Activated T-helper 9 cell treated with anti-CD3 and anti-CD28 coated beads, Interleukin-2, amount 50 U/mL, for 16 hours (primary cell): ENCODE measurements around the gene ACBD6.

Experiments used
- DNase-seq: peaks from one replicate; pipeline ENCODE4 v3.0.0-alpha.2; 2020; ENCODE audit warnings: low read depth

Gene ACBD6

DNA sequence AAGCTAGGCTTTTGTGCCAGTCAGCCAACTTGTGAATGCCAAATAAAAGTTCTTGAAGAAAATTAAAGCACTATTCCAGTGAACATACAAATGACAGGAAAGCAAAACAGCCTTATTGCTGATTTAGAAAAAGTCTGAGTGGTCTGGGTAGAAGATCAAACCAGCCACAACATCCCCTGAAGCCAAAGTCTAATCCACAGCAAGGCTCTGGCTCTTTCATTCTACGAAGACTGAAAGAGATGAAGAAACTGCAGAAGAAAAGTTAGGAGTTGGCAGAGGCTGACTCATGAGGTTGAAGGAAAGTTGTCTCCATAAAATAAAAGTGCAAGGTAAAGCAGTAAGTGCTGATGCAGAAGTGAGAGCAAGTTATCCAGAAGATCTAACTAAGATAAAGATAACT, 206.4 kb downstream of the ACBD6 start:
- DNase-seq: no peak

DNA sequence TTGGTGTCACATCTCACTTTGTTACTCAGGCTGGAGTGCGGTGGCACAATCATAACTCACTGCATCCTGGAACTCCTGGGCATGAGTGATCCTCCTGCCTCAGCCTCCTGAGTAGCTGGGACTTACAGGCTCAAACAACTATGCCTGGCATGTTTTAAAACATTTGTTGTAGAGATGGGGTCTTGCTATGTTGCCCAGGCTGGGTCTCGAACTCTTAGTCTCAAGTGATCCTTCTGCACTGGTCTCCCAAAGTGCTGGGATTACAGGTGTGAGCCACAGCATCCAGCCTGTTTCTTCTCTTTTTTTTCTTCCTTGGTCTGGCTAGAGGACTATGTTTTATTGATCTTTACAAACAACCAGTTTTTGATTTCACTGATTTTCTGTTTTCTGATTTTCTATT, 207.7 kb downstream of the ACBD6 start:
- DNase-seq: no peak

DNA sequence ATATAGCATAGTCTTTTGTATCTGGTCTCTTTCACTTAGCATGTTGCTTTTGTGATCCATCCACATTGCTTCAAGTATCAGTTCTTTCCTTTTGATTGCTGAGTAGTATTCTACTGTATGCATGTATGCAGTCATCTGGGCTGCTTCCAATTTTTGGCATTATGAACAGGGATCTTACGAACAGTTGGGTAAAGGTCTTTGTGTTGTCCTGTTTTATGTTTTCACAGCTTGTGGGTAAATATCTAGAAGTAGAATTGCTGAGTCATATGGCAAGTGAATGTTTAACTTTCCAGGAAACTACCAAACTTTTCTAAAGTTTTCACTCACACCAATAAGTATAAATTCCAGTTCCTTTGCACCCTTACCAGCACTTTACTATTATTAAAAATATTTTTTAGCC, 211.4 kb downstream of the ACBD6 start:
- no peak for DNase-seq

DNA sequence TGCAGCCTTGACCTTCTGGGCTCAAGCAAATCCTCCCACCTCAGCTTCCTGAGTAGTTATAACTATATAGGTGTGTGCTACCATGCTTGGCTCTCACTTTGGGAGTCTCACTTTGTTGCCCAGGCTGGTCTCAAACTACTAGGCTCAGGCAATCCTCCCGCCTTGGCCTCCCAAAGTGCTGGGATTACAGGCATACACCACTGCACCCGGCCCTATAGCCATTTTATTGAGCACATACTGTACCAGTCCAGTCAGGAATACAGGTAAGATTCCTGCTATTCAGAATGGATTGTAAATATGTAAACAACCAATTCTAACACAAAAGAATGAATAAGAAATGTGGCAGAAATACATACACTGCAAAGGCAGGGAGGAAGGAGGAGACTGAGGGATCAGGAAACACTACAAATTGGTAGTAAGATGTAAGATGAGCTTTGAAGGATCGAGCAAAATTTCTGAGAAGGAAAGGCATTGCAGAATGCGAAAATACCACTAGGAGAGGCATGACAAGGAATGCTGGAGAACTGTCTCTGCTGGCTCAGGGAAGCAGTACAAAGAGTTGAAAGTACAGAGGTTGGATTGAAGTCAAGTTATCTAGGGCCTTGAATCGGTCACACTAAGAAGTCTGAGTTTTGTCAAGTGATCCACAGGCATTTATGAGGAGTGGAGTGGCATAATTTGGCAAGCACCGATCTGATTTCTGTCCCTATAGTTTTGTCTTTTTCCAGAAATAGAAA, 211.9 kb downstream of the ACBD6 start:
- no peak for DNase-seq

- DNase-seq: no peak
Observed at GRCh38 chr1:180288940-180289339, 213.4 kb downstream of the ACBD6 start.

DNA sequence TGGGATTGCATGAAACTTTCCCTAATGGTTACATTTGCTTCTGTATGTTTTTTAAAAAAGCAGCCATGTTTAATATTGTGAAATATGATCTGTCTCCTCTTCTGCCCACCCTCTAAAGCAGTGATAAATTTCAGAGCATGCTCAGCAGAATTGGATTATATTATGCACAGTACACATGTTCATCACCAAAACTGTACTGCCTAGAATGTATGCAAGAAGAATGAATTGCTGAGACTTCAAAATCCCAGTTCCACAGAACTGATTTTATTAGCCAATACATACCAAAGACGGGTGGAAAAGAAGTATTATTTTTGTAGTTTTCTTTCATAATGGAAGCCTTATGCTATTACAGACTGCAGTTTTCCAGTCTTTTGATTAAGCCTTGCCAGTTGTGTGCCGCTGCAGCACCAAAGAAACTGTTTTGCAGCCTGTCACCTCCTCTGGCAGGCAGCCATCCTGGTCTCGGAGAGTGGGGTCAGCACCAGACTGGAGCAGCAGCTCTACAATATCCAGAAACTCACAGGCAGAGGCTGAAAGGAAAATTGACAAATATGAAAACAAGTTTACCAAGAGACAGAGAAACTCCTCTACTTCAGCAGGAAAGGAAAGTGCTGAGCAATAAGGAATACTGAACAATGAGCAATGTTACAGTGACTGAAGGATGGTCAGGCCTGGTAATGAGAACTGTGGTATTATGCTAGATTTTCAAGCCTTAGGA, 214.2 kb downstream of the ACBD6 start:
- no peak for DNase-seq

DNA sequence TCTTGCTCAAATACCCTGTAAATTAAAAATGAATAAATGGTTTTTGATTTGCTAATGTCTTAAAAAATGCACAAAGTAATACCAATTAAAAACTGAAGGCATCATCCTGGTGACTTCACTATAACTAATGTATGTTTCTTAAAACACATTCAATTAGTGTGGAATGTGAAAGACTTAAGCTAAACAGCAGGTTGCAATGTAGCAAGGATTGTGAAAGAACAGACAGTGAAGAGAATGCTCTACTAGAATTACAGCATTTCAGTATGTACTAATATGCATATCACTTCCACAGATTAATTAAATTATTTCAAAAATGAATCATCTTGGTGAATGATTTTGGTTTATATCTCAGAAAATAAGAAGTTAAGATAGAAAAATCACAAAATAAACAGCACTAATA, 216.0 kb downstream of the ACBD6 start:
- no peak for DNase-seq

- DNase-seq: no peak
Observed at GRCh38 chr1:180283098-180283497, 219.3 kb downstream of the ACBD6 start.

DNA sequence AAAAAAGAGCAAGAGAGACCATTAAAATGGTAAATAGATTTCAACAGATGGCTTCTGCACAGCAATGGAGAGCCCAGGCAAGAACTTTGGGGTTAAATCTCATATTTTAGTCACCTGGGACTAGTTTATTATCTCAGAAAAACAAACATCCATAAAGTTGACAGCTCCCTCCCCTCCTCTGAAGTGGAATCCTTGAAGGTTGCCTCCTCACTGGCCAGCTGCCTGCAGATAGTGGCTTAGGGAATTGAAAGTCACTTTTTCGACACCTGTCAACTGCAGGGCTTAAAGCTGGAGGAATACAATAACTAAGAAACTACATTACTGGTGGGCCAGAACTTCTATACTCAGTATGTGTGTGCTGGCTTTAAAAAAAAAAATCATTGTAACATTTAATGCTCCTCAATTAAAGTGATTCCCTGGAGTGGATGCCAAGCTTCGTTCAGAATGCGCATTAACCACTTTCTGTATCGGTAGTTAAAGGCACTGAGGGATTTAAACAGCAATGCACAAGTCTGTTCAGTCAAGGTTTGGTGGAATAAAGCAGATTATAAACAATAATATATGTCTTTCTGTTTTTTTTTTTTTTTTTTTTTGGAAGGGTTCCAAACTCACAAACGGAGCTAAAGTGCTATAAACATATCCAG, 219.9 kb downstream of the ACBD6 start:
- DNase-seq: no peak

DNA sequence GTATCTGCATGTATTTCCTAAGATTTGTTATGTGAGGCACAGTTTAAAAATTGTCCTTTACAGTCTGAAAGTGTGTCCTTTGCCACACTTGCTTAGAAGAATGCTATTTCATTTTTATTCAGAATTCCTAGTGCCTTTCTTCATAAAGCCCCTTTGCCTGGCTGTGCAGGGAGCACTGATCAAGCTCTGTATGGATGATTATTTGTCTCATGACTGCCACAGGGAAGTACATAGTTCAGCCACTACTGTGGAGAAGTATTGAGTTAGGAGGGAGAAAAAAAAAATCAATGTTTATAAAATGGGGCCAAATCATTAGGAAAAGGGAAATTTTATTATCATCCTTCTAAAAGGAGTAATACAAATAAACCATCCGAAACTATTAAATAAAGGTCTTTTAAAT, 220.9 kb downstream of the ACBD6 start:
- no peak for DNase-seq

DNA sequence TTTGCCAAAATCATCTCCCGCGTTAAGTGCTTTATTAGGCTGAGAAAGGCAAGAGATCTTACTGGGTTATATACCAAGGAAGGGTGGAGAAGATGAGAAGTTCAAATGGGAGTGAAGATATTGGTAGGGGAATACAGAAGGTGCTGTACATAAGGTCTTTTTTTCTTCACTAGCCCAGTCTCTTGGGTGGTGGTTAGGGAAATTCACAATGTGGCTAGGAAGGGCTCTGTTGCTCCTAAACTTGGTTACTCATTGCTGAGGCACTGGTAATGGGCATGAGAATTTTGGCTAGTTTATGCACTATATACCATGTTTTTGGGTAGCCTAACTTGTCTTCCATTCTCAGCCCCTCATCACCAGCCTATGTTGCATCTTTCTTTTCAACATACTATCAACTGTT, 221.8 kb downstream of the ACBD6 start:
- no peak for DNase-seq

- DNase-seq: no peak
Observed at GRCh38 chr1:180279651-180280050, 222.7 kb downstream of the ACBD6 start.

DNA sequence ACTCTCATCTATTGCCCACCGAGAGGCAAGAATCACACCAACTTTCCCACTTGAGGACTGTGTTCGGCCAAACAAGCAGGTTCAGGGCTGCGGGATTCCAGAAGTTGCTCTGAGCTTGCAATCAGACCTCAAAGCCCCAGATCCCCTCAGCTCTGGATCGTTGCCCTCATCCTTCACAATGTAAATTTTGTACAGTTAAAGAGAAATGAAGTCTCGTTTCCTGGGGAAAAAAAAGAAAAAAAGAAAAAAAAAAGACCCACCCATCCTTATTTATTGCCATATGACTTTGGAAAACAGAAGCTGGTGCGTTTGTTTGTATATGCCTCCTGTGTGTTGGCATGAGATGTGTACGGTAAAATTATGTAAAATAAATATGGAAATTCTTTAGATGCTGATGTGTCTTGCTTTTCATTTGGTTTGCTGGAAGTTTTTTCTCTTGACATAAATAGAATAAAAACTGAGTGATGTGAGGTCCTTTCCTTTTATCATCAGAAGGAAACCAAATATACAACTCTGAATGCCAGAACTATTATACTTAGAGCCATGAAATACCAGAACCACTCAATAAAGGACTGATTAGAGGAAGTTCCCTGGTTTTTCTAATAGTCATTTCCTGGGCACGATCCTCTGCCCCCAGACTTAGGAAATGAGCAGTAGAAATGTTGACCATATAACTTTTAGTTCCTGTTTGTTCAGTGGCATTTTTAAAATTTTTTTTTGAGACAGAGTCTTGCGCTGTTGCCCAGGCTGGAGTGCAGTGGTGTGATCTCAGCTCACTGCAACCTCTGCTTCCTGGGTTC, 223.6 kb downstream of the ACBD6 start:
- no peak for DNase-seq

DNA sequence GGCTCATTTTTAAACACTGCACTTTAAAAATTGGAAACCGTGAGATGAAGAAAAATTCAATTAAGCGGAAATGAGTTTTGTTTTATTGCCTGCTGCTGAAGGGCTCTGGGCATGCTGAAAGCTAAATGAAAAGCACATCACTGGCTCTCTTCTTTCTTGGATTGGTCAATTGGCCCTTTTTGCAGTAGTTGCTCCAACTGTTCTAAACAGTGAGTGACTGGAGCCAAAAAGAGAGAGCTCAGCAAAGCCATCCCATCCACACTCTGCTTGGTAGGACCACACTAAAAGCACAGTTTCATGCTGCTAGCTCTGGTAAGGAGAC, 224.2 kb downstream of the ACBD6 start:
- DNase-seq: no peak

- no peak for DNase-seq
Observed at GRCh38 chr1:180277476-180278193, 224.7 kb downstream of the ACBD6 start.

GRCh38 chr1:180275726-180276125, 226.7 kb downstream of the ACBD6 start:
- DNase-seq: no peak

DNA sequence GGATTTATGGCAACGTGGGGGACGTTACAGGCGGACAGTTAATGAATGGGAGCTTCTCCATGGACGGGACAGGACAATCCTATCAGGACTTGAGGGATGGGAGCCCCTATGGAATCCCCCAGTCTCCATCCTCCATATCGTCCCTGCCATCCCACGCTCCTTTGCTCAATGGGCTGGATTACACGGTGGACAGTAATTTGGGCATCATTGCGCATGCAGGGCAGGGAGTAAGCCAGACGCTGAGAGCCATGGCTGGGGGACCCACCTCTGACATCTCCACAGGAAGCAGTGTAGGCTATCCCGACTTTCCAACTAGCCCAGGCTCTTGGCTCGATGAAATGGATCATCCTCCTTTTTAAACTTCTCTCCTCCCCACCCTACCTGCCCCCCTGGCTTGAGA, 228.2 kb downstream of the ACBD6 start:
- no peak for DNase-seq

DNA sequence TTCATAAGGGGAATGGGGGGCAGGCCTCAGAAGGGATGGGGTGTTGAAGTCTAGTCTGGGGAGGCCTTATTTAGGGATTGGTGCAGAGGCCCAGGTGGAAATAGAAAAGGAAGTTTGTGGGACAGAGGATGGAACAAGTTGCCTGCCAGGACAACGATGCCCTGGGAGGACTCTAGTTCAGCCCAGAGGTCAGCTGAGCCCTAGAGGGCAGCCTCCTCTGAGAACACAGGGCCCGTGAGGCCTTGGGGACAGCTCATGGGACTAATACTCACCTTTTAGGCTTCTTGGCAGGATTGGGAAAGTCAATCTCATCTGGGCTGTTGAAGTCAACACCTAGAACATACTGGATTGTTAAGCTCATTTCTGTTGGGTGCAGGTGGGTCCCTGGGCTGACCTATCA, 229.3 kb downstream of the ACBD6 start:
- no peak for DNase-seq

GRCh38 chr1:180272395-180272794, 230.0 kb downstream of the ACBD6 start:
- DNase-seq: no peak

DNA sequence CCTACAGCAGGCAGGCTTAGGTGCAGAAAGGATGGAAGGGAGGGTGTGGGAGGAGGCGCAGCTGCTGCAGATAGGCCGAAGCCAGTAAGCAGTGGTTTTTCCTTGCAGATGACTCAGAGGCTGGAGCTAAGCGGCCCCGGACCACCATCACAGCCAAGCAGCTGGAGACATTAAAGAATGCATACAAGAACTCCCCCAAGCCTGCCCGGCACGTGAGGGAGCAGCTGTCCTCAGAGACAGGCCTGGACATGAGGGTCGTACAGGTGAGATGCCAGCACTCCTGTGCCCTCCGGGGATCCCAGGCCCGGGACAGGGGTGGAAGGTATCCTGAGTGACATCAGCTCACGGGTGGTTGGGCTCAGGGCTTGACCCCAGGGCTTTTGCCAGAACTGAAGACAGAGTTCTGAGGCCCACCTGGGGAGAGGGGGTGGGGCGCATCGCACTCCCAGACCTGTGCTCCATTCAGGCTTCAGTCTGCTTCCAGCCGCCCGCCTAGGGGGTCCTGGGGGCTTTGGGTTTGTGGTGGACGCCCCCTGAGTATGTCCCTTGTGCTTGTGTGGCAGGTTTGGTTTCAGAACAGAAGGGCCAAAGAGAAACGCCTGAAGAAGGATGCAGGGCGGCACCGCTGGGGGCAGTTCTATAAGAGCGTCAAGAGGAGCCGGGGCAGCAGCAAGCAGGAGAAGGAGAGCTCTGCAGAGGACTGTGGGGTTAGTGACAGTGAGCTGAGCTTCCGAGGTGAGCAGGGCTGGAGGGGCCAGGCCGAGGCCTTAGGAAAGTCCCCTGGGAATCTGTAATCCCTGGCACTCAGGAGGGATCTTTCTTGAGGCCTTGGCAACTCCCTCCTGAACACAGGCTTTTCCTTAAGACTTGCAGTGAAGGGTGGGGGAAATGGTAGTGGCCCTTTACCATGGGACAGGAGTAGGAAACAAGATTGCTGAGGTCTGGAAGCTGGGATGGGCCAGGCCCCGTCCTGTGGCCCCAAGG, 230.8 kb downstream of the ACBD6 start:
- DNase-seq: no peak
